ENCODE measurements around the gene SMIM32.

DNA sequence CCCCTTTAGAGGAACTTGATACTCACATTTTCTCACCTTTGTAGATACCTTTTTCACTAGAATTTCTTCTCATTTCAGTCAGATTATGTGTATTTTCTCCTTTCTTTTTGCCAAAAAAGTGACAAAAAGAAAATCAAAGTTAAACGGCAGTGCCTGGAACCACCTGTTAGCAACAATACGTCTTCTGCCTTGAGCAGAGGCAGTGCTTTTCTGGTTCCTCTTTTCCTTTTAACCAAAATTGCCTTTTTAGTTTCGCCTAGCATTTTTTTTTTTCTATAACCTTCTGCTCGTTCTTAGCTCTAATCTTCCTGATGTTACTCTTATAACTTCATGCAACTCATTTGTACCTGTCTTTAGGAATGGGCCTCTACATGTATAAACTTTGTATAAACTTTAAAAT lies 26.1 kb downstream of the SMIM32 start:
- TF ChIP-seq, protein P1, sequence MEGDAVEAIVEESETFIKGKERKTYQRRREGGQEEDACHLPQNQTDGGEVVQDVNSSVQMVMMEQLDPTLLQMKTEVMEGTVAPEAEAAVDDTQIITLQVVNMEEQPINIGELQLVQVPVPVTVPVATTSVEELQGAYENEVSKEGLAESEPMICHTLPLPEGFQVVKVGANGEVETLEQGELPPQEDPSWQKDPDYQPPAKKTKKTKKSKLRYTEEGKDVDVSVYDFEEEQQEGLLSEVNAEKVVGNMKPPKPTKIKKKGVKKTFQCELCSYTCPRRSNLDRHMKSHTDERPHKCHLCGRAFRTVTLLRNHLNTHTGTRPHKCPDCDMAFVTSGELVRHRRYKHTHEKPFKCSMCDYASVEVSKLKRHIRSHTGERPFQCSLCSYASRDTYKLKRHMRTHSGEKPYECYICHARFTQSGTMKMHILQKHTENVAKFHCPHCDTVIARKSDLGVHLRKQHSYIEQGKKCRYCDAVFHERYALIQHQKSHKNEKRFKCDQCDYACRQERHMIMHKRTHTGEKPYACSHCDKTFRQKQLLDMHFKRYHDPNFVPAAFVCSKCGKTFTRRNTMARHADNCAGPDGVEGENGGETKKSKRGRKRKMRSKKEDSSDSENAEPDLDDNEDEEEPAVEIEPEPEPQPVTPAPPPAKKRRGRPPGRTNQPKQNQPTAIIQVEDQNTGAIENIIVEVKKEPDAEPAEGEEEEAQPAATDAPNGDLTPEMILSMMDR (conservative IDR thresholded peaks at IDR 0.05 in 1 of 2, IDR thresholded peaks at IDR 0.05 in 1 of 2; ENCODE audit: low read depth in 1 of 2, low read length in 2 of 2), result no peak
- TF ChIP-seq EZH2 (IDR thresholded peaks at IDR 0.05; ENCODE audit: low read length, missing control alignments), result no peak

Measured in fibroblast of lung (primary cell).